PC-3 (cell line): Measurements from ENCODE around the gene CCDC171. TPM values are rescaled to one million over a fixed set of nuclear protein-coding genes. Genes with fewer than 3 reads are reported as not detected.

Experiments used
- ATAC-seq: fragments of 200-7000 bp; cut with Tn5 transposase; 2 replicates; pipeline ENCODE4 v1.9.1; 2020; ENCODE audit warnings: mild to moderate bottlenecking, moderate library complexity
- BruUV-seq: library from RNA; stranded (reverse); fragments of 400-500 nt; replicated peaks from 2 replicates; lab custom pipeline; 2021; lab: Mats Ljungman, UMichigan
- CTCF ChIA-PET: fragments of 300-600 bp; sonication (Branson Sonifier 250); formaldehyde crosslinking; loops from one replicate; lab custom pipeline; 2022; ENCODE audit warnings: antibody characterized with exemption; lab: Charles Lee
- POLR2A ChIA-PET: fragments of 300-600 bp; sonication (Branson Sonifier 250); formaldehyde crosslinking; loops from one replicate; lab custom pipeline; 2022; ENCODE audit warnings: antibody characterized with exemption; ENCODE audit not compliant: unreplicated experiment; lab: Charles Lee
- DNase-seq: peaks from one replicate; pipeline ENCODE4 v3.0.0-alpha.2; 2015
- H2AFZ ChIP-seq: fragments of 300-600 bp; sonication (generic); 2 replicates; pipeline ENCODE4 v1.6.0; 2016; ENCODE audit warnings: antibody characterized with exemption, low read length
- H3F3A ChIP-seq: fragments of 300-600 bp; sonication (generic); one replicate; pipeline ENCODE4 v1.6.0; 2017; ENCODE audit warnings: antibody characterized with exemption, low read length, control low read depth, mild to moderate bottlenecking; ENCODE audit not compliant: unreplicated experiment
- H3K27ac ChIP-seq: fragments of 300-600 bp; sonication (generic); 2 replicates; pipeline ENCODE4 v1.5.1; 2016; ENCODE audit warnings: mild to moderate bottlenecking, low read length
- H3K27me3 ChIP-seq: fragments of 300-600 bp; sonication (generic); 2 replicates; pipeline ENCODE4 v1.6.1; 2016; ENCODE audit warnings: low read length, mixed read lengths
- H3K36me3 ChIP-seq: fragments of 300-600 bp; sonication (generic); 2 replicates; pipeline ENCODE4 v1.6.1; 2016; ENCODE audit warnings: low read depth, mixed run types, low read length, mixed read lengths
- H3K4me1 ChIP-seq: fragments of 300-600 bp; sonication (generic); 2 replicates; pipeline ENCODE4 v1.5.1; 2016; ENCODE audit warnings: low read length; ENCODE audit not compliant: insufficient read depth
- H3K4me2 ChIP-seq: fragments of 300-600 bp; sonication (generic); 2 replicates; pipeline ENCODE4 v1.6.0; 2016; ENCODE audit warnings: low read length
- H3K4me3 ChIP-seq: fragments of 300-600 bp; sonication (generic); 2 replicates; pipeline ENCODE4 v1.5.1; 2016; ENCODE audit warnings: mild to moderate bottlenecking, low read length, mixed read lengths
- H3K79me2 ChIP-seq: fragments of 300-600 bp; sonication (generic); 2 replicates; pipeline ENCODE4 v1.6.1; 2017; ENCODE audit warnings: low read length, mixed read lengths
- H3K9ac ChIP-seq: fragments of 300-600 bp; sonication (generic); 2 replicates; pipeline ENCODE4 v1.6.0; 2016; ENCODE audit warnings: mild to moderate bottlenecking, low read length
- H3K9me2 ChIP-seq: fragments of 300-600 bp; sonication (generic); replicated peaks from 2 replicates; pipeline ENCODE4 v1.6.1; 2016; ENCODE audit warnings: mixed run types, low read length, mixed read lengths
- H3K9me3 ChIP-seq: fragments of 300-600 bp; sonication (generic); 2 replicates; pipeline ENCODE4 v1.6.1; 2016; ENCODE audit warnings: low read length, mixed read lengths
- H4K20me1 ChIP-seq: fragments of 300-600 bp; sonication (generic); 2 replicates; pipeline ENCODE4 v1.6.1; 2016; ENCODE audit warnings: low read length, mixed read lengths
- CTCF ChIP-seq: fragments of 300-600 bp; sonication (generic); conservative IDR thresholded peaks from 2 replicates; pipeline ENCODE4 v1.5.1; 2017; ENCODE audit warnings: antibody characterized with exemption, low read depth, mild to moderate bottlenecking, low read length
- EZH2 ChIP-seq: fragments of 300-600 bp; sonication (generic); IDR thresholded peaks from one replicate; pipeline ENCODE4 v1.6.1; 2017; ENCODE audit warnings: antibody characterized with exemption, mild to moderate bottlenecking, low read length; ENCODE audit not compliant: unreplicated experiment
- EZH2phosphoT487 ChIP-seq: fragments of 300-600 bp; sonication (generic); IDR thresholded peaks from 2 replicates; pipeline ENCODE4 v1.6.1; 2018; ENCODE audit warnings: mild to moderate bottlenecking, antibody characterized with exemption, low read length, borderline replicate concordance
- intact Hi-C: fragments of 100-400 bp; cut with micrococcal nuclease; formaldehyde crosslinking; loops from 2 replicates; pipeline ENCODE4 v1.9.0; 2023
- total RNA-seq: library from RNA; depleted of rRNA; stranded (reverse); fragments of >200 nt; gene quantifications from 2 replicates; pipeline ENCODE4 v1.2.3, GENCODE V29; 2014

Gene CCDC171
- total RNA-seq, 1 experiment from 2014 or later = 2.7 TPM

- Histone ChIP-seq H3K9me3 (no peaks in the 10 kb centered on the region), H3K36me3 (no peaks in the 10 kb centered on the region), H3K79me2 (no peaks in the 10 kb centered on the region), H3K4me3 (no peak overlapping the region), H3K9me2 (no peaks in the 10 kb centered on the region), H3K27ac (no peak overlapping the region), H3K27me3 (no peaks in the 10 kb centered on the region), H3F3A (no peaks in the 10 kb centered on the region), H3K9ac (no peak overlapping the region), H4K20me1 (no peaks in the 10 kb centered on the region), H3K4me2 (no peak overlapping the region), H2AFZ (no peak overlapping the region), H3K4me1 (no peaks in the 10 kb centered on the region)
- ATAC-seq (no peak), DNase-seq (no peak)
- intact Hi-C loops = no loop called here
- no TSS peak for BruUV-seq
- POLR2A ChIA-PET = no interaction called here
- TF ChIP-seq EZH2phosphoT487 = no peak
- no peak for TF ChIP-seq CTCF
- no peak for TF ChIP-seq EZH2
- CTCF ChIA-PET = no interaction called here
These were observed 330.0 kb downstream of the CCDC171 start for GRCh38 chr9:15882883-15883282.

- no peak overlapping the region for H3K4me3 ChIP-seq
- H3K4me2 ChIP-seq = no peak overlapping the region
- H3K36me3 ChIP-seq = no peaks in the 10 kb centered on the region
- H3K9me3 ChIP-seq = no peaks in the 10 kb centered on the region
- CTCF ChIA-PET = no interaction called here
- no peaks in the 10 kb centered on the region for H4K20me1 ChIP-seq
- intact Hi-C loops = no loop called here
- no peak for TF ChIP-seq CTCF
- no peak for TF ChIP-seq EZH2
- TF ChIP-seq EZH2phosphoT487 = no peak
- ATAC-seq (no peak), DNase-seq (no peak)
- no peaks in the 10 kb centered on the region for H3K4me1 ChIP-seq
- BruUV-seq = no TSS peak
- no peak overlapping the region for H2AFZ ChIP-seq
- H3K27ac ChIP-seq = no peak overlapping the region
- H3K9me2 ChIP-seq = no peaks in the 10 kb centered on the region
- POLR2A ChIA-PET = no interaction called here
- no peak overlapping the region for H3K9ac ChIP-seq
- no peaks in the 10 kb centered on the region for H3F3A ChIP-seq
- H3K79me2 ChIP-seq = no peaks in the 10 kb centered on the region
- no peaks in the 10 kb centered on the region for H3K27me3 ChIP-seq
These were observed 332.6 kb downstream of the CCDC171 start for GRCh38 chr9:15885464-15885863.

- Histone ChIP-seq H3F3A (no peaks in the 10 kb centered on the region), H3K4me3 (no peak overlapping the region), H3K36me3 (no peaks in the 10 kb centered on the region), H3K9me2 (no peaks in the 10 kb centered on the region), H3K79me2 (no peaks in the 10 kb centered on the region), H4K20me1 (no peaks in the 10 kb centered on the region), H3K4me2 (no peak overlapping the region), H3K9ac (no peak overlapping the region), H3K27ac (no peak overlapping the region), H3K9me3 (no peaks in the 10 kb centered on the region), H3K4me1 (no peaks in the 10 kb centered on the region), H3K27me3 (no peaks in the 10 kb centered on the region), H2AFZ (no peak overlapping the region)
- DNase-seq = no peak
- ChIA-PET POLR2A (no interaction called here), CTCF (no interaction called here)
- intact Hi-C loops = no loop called here
- TF ChIP-seq EZH2 (no peak), EZH2phosphoT487 (no peak), CTCF (no peak)
- no peak for ATAC-seq
- no TSS peak for BruUV-seq
These were observed 336.7 kb downstream of the CCDC171 start for GRCh38 chr9:15889555-15889954.
